ENCODE measurements around the gene PRDM5. TPM values are rescaled to one million over a fixed set of nuclear protein-coding genes. Genes with fewer than 3 reads are reported as not detected.

Gene PRDM5
- total RNA-seq, 1 donor from 2014 or later = 14.8 TPM

DNA sequence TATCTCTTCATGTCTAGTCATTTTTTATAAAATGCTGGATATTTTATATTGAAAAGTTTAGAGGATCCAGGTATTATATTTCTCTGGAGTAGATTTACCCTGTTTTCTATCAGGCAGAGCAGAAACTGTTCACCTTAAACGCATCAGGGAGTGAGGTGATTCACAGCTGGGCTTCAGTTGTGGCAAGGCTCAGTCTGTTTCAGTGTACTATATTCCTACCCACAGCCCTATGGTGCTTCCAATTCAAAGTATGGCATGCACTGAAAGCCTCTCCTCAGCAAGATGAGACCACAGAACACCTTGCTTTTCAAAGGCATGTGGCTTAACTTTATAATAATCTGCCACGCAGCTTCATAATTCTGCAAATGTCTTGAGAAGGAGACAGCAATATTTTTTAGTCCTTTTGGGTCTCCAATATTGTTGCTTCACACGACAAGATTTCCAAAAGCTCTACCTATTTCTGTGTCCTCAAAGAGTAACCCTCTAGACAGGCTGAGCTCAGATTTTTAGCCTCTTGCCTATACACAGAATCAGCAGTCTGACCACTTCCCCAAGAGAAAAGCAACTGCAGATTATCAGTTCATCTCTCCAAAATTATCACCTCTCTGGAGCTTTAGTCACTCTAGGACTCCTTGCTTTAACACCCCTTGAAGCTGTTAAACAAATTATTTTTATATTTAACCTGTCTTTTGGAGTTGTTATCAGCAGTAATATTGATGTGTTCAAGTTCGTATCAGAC, 24.4 kb downstream of the PRDM5 start:
- Histone ChIP-seq H3K4me1 (no peaks in the 10 kb centered on the region), H3K27me3 (ENCODE audit: low read depth) (no peaks in the 10 kb centered on the region), H3K9me3 (no peaks in the 10 kb centered on the region), H3K4me3 (no peak overlapping the region), H3K36me3 (no peaks in the 10 kb centered on the region), H3K27ac (no peak overlapping the region)
- TF ChIP-seq, protein P1, sequence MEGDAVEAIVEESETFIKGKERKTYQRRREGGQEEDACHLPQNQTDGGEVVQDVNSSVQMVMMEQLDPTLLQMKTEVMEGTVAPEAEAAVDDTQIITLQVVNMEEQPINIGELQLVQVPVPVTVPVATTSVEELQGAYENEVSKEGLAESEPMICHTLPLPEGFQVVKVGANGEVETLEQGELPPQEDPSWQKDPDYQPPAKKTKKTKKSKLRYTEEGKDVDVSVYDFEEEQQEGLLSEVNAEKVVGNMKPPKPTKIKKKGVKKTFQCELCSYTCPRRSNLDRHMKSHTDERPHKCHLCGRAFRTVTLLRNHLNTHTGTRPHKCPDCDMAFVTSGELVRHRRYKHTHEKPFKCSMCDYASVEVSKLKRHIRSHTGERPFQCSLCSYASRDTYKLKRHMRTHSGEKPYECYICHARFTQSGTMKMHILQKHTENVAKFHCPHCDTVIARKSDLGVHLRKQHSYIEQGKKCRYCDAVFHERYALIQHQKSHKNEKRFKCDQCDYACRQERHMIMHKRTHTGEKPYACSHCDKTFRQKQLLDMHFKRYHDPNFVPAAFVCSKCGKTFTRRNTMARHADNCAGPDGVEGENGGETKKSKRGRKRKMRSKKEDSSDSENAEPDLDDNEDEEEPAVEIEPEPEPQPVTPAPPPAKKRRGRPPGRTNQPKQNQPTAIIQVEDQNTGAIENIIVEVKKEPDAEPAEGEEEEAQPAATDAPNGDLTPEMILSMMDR (IDR thresholded peaks at IDR 0.05) = no peak
- intact Hi-C loops (cut with DNase I) = no loop called here
- ATAC-seq (no peak), DNase-seq (no peak)

DNA sequence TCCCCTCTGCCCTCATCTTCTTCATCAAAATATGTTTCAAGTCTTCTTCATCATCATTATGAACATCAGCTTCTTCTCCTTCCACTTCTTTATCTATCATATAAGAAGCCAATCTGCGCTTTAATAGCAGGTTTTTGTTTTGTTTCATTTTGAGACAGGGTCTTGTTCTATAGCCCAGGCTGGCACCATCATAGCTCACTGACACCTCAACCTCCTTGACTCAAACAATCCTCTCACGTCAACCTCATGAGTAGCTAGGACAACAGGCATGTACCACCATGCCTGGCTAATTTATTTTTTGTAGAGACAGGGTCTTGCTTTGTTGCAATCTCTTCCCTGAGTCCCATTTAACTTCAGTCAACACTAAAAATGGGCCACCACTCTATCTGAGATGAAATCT, 27.0 kb downstream of the PRDM5 start:
- ATAC-seq = no peak
- no peaks in the 10 kb centered on the region for H3K36me3 ChIP-seq
- no peaks in the 10 kb centered on the region for H3K27me3 ChIP-seq (ENCODE audit: low read depth)
- no peak for DNase-seq
- H3K27ac ChIP-seq = no peak overlapping the region
- intact Hi-C loops (cut with DNase I) = no loop called here
- H3K4me3 ChIP-seq = no peak overlapping the region
- H3K4me1 ChIP-seq = no peaks in the 10 kb centered on the region
- H3K9me3 ChIP-seq = no peaks in the 10 kb centered on the region
- TF ChIP-seq, protein P1 (IDR thresholded peaks at IDR 0.05) = no peak

DNA sequence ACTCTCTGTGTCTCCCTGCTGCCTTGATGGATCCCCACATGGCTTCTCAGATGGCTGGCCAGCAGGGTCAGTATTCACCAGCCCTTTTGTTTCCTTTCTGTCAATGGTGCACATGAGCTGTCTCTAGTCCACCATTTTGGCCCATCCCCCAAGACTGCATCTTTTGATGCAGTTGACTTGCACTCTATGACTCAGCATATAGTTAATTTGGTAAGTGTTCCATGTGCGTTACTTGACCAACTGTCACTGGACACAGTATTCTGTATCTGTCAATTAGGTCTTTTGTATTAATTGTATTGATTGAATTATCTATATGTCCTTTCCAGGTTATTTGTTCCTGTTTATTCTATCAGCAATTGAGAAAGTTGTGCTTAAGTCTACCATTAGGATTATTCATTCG, 29.2 kb downstream of the PRDM5 start:
- intact Hi-C loops (cut with DNase I) = no loop called here
- Histone ChIP-seq H3K4me3 (no peak overlapping the region), H3K4me1 (no peaks in the 10 kb centered on the region), H3K9me3 (no peaks in the 10 kb centered on the region), H3K27ac (no peak overlapping the region), H3K36me3 (no peaks in the 10 kb centered on the region), H3K27me3 (ENCODE audit: low read depth) (no peaks in the 10 kb centered on the region)
- ATAC-seq = no peak
- TF ChIP-seq, protein P1 (IDR thresholded peaks at IDR 0.05) = no peak
- DNase-seq = no peak

DNA sequence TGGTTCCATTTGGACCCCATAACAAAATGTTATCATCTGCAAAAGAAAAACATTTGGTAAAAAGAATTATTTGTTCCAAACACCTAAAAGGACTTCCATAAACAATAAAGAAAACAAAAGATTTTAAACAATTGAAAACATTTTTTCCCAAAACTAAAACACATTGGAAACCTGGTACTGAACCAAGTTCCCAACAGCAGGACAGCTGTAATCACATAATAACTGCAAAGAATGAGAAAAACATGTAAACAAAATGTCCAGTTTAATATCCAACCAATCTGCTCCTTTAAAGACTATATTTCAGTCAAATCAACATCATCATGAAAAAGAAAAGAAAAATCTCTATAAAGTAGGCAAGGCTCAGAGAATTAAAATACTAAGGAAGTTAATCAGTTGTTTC, 36.3 kb downstream of the PRDM5 start:
- Histone ChIP-seq H3K4me1 (no peaks in the 10 kb centered on the region), H3K9me3 (no peaks in the 10 kb centered on the region), H3K4me3 (no peak overlapping the region), H3K27me3 (ENCODE audit: low read depth) (no peaks in the 10 kb centered on the region), H3K36me3 (no peaks in the 10 kb centered on the region), H3K27ac (no peak overlapping the region)
- DNase-seq = no peak
- no peak for ATAC-seq
- intact Hi-C loops (cut with DNase I) = no loop called here
- TF ChIP-seq, protein P1 (IDR thresholded peaks at IDR 0.05) = no peak

DNA sequence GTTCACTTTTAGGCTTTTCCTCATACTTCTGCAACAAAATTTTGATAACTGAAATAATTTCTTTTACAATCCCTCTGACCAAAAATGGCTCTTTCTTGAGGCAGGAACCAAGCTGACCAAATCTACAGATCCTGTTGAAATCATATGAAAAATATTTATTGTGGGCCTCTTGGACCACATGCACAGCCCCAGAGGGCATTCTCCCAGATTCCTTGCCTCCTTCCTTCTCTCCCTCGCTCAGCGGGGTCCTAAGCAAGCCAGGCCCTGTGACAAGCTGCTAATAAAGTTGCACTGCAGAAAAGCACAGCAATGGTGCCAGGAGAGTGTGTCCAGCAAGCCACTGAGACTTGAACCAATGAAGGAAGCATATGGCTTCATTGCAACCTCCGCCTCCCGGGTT, 40.7 kb downstream of the PRDM5 start:
- Histone ChIP-seq H3K4me1 (no peaks in the 10 kb centered on the region), H3K36me3 (no peaks in the 10 kb centered on the region), H3K9me3 (no peaks in the 10 kb centered on the region), H3K4me3 (no peak overlapping the region), H3K27me3 (ENCODE audit: low read depth) (no peaks in the 10 kb centered on the region), H3K27ac (no peak overlapping the region)
- intact Hi-C loops (cut with DNase I) = no loop called here
- DNase-seq = no peak
- no peak for ATAC-seq
- TF ChIP-seq, protein P1 (IDR thresholded peaks at IDR 0.05) = no peak

All from lower lobe of right lung (tissue), 2 donors.